ENCODE results near the gene LOXHD1. TPM values are rescaled to one million over a fixed set of nuclear protein-coding genes. Genes with fewer than 3 reads are reported as not detected.

Gene LOXHD1
- total and polyA plus RNA-seq, 4 experiments from 2014 or later, result not detected

DNA sequence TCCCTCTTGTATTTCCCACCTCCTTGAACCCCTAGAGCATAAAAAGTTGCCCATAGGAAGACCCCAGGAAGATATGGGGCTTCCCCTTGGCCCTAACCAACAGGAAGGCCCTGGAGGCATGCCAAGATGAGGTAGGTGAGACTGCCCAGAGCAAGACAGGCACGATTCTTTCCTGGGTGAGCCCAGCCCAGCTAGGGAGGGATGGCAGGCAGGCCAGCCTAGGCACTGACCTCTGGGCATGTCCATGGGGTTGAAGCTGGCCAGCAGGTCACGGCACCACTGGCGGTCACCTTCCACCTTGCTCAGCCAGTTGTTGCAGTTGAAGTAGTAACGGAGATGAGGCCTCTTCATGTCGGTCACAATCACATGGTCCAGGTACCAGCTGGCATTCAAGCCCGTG is 17.6 kb downstream of the LOXHD1 start:
- no peaks in the 10 kb centered on the region for H3K9me3 ChIP-seq (ENCODE audit: control insufficient read depth in 1 of 2, low read length in 2 of 2)
- DNase-seq, result no peak
- CTCF ChIA-PET (ENCODE audit: partially characterized antibody), result interaction anchor here (1.1 kb wide), 1 partner anchor 19 kb away, joined by 3 read pairs; no protein-coding TSS in a partner anchor
- no peak overlapping the region for H3K27ac Mint-ChIP-seq
- POLR2A ChIA-PET (ENCODE audit: partially characterized antibody), result no interaction called here
- H3K36me3 Mint-ChIP-seq, result no peaks in the 10 kb centered on the region
- no peaks in the 10 kb centered on the region for H3K27me3 ChIP-seq (ENCODE audit: insufficient read depth, low read length)
- H3K27ac ChIP-seq (ENCODE audit: low read depth, low read length), result no peak overlapping the region
- H3K27me3 Mint-ChIP-seq, result peaks cover 0 to 1% of the 10 kb centered on the region in 2 donors
- H3K4me3 ChIP-seq (ENCODE audit: low read length in 2 of 2), result no peak overlapping the region
- intact Hi-C loops (cut with micrococcal nuclease), result no loop called here
- no peaks in the 10 kb centered on the region for H3K36me3 ChIP-seq (ENCODE audit: insufficient read depth, low read length)
- H3K4me1 Mint-ChIP-seq, result no peaks in the 10 kb centered on the region
- no peak overlapping the region for H3K4me3 Mint-ChIP-seq
- no peaks in the 10 kb centered on the region for H3K4me1 ChIP-seq (ENCODE audit: insufficient read depth, low read length)
- no peaks in the 10 kb centered on the region for H3K9me3 Mint-ChIP-seq

- no peaks in the 10 kb centered on the region for H3K4me1 ChIP-seq (ENCODE audit: insufficient read depth, low read length)
- no peak overlapping the region for H3K27ac ChIP-seq (ENCODE audit: low read depth, low read length)
- H3K9me3 ChIP-seq (ENCODE audit: control insufficient read depth in 1 of 2, low read length in 2 of 2), result no peaks in the 10 kb centered on the region
- Mint-ChIP-seq H3K9me3 (peaks cover 0 to 2% (median 0%) of the 10 kb centered on the region in 8 donors), H3K4me1 (no peaks in the 10 kb centered on the region), H3K27ac (no peak overlapping the region), H3K27me3 (no peaks in the 10 kb centered on the region), H3K36me3 (no peaks in the 10 kb centered on the region), H3K4me3 (no peak overlapping the region)
- POLR2A ChIA-PET (ENCODE audit: partially characterized antibody), result no interaction called here
- H3K4me3 ChIP-seq (ENCODE audit: low read length in 2 of 2), result no peak overlapping the region
- CTCF ChIA-PET (ENCODE audit: partially characterized antibody), result no interaction called here
- intact Hi-C loops (cut with micrococcal nuclease), result no loop called here
- H3K27me3 ChIP-seq (ENCODE audit: insufficient read depth, low read length), result no peaks in the 10 kb centered on the region
- no peak for DNase-seq
- no peaks in the 10 kb centered on the region for H3K36me3 ChIP-seq (ENCODE audit: insufficient read depth, low read length)
Observed at GRCh38 chr18:46636040-46636630, 20.9 kb downstream of the LOXHD1 start.

DNA sequence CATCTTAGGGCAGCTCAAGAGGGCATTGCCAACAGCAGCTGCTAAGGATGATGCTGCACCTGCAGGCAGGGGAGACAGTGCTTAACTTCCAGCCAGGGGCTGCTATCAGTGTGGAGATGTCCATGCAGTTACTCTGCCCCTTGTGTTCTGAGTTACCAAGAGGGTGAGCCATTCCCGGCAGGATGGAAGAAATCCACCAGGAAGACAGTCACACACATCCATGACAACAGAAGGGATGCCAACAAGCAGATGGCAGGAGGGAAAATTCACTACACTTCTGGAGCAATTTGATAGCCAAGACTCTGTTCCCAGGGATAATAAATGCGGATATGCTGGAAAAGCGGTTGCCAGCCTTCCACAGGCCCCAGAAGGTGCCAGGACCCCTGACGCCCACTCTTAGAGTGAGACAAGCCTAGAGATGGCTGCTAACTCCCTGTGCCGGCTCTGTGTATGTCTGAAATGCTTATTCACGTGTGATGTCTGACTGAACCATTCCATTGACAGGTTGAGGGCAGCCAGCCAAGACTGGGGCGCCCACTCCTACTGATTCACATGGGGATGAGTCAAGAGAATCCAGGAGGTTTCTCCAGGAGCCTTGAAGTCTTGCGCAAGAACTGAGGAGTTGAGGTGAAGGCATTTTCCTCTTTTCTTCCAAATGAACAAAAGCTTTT is 24.5 kb downstream of the LOXHD1 start:
- H3K36me3 Mint-ChIP-seq, result no peaks in the 10 kb centered on the region
- ChIA-PET CTCF (ENCODE audit: partially characterized antibody) (no interaction called here), POLR2A (ENCODE audit: partially characterized antibody) (no interaction called here)
- peaks cover 0 to 2% (median 0%) of the 10 kb centered on the region in 8 donors for H3K9me3 Mint-ChIP-seq
- H3K27me3 Mint-ChIP-seq, result peaks cover 0 to 6% of the 10 kb centered on the region in 2 donors
- Histone ChIP-seq H3K27me3 (ENCODE audit: insufficient read depth, low read length) (no peaks in the 10 kb centered on the region), H3K27ac (ENCODE audit: low read depth, low read length) (no peak overlapping the region), H3K4me1 (ENCODE audit: insufficient read depth, low read length) (no peaks in the 10 kb centered on the region), H3K9me3 (ENCODE audit: control insufficient read depth in 1 of 2, low read length in 2 of 2) (no peaks in the 10 kb centered on the region), H3K4me3 (ENCODE audit: low read length in 2 of 2) (no peak overlapping the region), H3K36me3 (ENCODE audit: insufficient read depth, low read length) (no peaks in the 10 kb centered on the region)
- intact Hi-C loops (cut with micrococcal nuclease), result no loop called here
- DNase-seq, result no peak
- no peak overlapping the region for H3K27ac Mint-ChIP-seq
- H3K4me1 Mint-ChIP-seq, result no peaks in the 10 kb centered on the region
- no peak overlapping the region for H3K4me3 Mint-ChIP-seq

GRCh38 chr18:46630991-46631390 is 26.0 kb downstream of the LOXHD1 start:
- Mint-ChIP-seq H3K27me3 (peaks cover 0 to 7% of the 10 kb centered on the region in 2 donors), H3K27ac (no peak overlapping the region), H3K9me3 (peaks cover 0 to 2% (median 0%) of the 10 kb centered on the region in 8 donors), H3K4me3 (no peak overlapping the region), H3K4me1 (no peaks in the 10 kb centered on the region), H3K36me3 (no peaks in the 10 kb centered on the region)
- POLR2A ChIA-PET (ENCODE audit: partially characterized antibody), result no interaction called here
- Histone ChIP-seq H3K9me3 (ENCODE audit: control insufficient read depth in 1 of 2, low read length in 2 of 2) (no peaks in the 10 kb centered on the region), H3K36me3 (ENCODE audit: insufficient read depth, low read length) (no peaks in the 10 kb centered on the region), H3K4me1 (ENCODE audit: insufficient read depth, low read length) (no peaks in the 10 kb centered on the region), H3K4me3 (ENCODE audit: low read length in 2 of 2) (no peak overlapping the region), H3K27ac (ENCODE audit: low read depth, low read length) (no peak overlapping the region), H3K27me3 (ENCODE audit: insufficient read depth, low read length) (no peaks in the 10 kb centered on the region)
- no peak for DNase-seq
- intact Hi-C loops (cut with micrococcal nuclease), result no loop called here
- CTCF ChIA-PET (ENCODE audit: partially characterized antibody), result interaction anchor here (1.0 to 2.6 kb wide), 2 partner anchors 27 to 457 kb away, joined by 3 to 7 read pairs; a partner anchor contains a TSS

- Mint-ChIP-seq H3K9me3 (peaks cover 0 to 2% (median 0%) of the 10 kb centered on the region in 8 donors), H3K27me3 (peaks cover 1 to 7% of the 10 kb centered on the region in 2 donors), H3K36me3 (no peaks in the 10 kb centered on the region), H3K4me1 (no peaks in the 10 kb centered on the region), H3K4me3 (no peak overlapping the region), H3K27ac (no peak overlapping the region)
- H3K9me3 ChIP-seq (ENCODE audit: control insufficient read depth in 1 of 2, low read length in 2 of 2), result no peaks in the 10 kb centered on the region
- intact Hi-C loops (cut with micrococcal nuclease), result no loop called here
- ChIA-PET POLR2A (ENCODE audit: partially characterized antibody) (no interaction called here), CTCF (ENCODE audit: partially characterized antibody) (interaction anchor here (1.0 to 2.6 kb wide), 2 partner anchors 28 to 457 kb away, joined by 3 to 7 read pairs; a partner anchor contains a TSS)
- DNase-seq, result no peak
- no peaks in the 10 kb centered on the region for H3K27me3 ChIP-seq (ENCODE audit: insufficient read depth, low read length)
- H3K27ac ChIP-seq (ENCODE audit: low read depth, low read length), result no peak overlapping the region
- H3K4me1 ChIP-seq (ENCODE audit: insufficient read depth, low read length), result no peaks in the 10 kb centered on the region
- no peak overlapping the region for H3K4me3 ChIP-seq (ENCODE audit: low read length in 2 of 2)
- H3K36me3 ChIP-seq (ENCODE audit: insufficient read depth, low read length), result no peaks in the 10 kb centered on the region
Observed at GRCh38 chr18:46630160-46630559, 26.9 kb downstream of the LOXHD1 start.

DNA sequence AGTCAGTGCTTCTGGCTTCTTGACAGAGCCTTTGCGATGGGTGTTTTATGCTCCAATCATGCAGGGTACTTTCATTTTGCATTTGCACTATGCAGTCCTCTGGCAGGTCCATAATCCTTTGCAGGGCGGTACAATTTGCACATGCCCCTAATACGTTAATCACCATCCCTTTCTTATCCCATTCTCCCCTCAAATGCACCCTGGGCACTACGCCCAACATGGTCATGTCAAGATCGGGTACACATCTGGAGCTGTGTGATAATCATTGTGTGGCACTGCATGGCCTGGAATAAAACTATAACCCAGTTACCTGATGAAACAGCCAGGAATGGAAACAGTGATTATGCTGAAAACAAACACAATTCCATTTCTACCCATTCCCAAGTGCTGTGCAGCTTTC is 27.7 kb downstream of the LOXHD1 start:
- no peaks in the 10 kb centered on the region for H3K36me3 ChIP-seq (ENCODE audit: insufficient read depth, low read length)
- peaks cover 0 to 2% (median 0%) of the 10 kb centered on the region in 8 donors for H3K9me3 Mint-ChIP-seq
- H3K4me1 ChIP-seq (ENCODE audit: insufficient read depth, low read length), result peaks cover 1% of the 10 kb centered on the region
- H3K4me3 Mint-ChIP-seq, result no peak overlapping the region
- H3K36me3 Mint-ChIP-seq, result no peaks in the 10 kb centered on the region
- no peak overlapping the region for H3K27ac Mint-ChIP-seq
- intact Hi-C loops (cut with micrococcal nuclease), result no loop called here
- H3K27ac ChIP-seq (ENCODE audit: low read depth, low read length), result no peak overlapping the region
- ChIA-PET POLR2A (ENCODE audit: partially characterized antibody) (no interaction called here), CTCF (ENCODE audit: partially characterized antibody) (interaction anchor here (2.6 kb wide), 1 partner anchor 29 kb away, joined by 7 read pairs; no protein-coding TSS in a partner anchor)
- H3K27me3 ChIP-seq (ENCODE audit: insufficient read depth, low read length), result no peaks in the 10 kb centered on the region
- peaks cover 0 to 7% (median 4%) of the 10 kb centered on the region in 4 donors for H3K4me1 Mint-ChIP-seq
- H3K27me3 Mint-ChIP-seq, result peaks cover 1 to 7% of the 10 kb centered on the region in 2 donors
- H3K9me3 ChIP-seq (ENCODE audit: control insufficient read depth in 1 of 2, low read length in 2 of 2), result no peaks in the 10 kb centered on the region
- H3K4me3 ChIP-seq (ENCODE audit: low read length in 2 of 2), result no peak overlapping the region
- no peak for DNase-seq

GRCh38 chr18:46628206-46628605 is 28.8 kb downstream of the LOXHD1 start:
- CTCF ChIA-PET (ENCODE audit: partially characterized antibody), result no interaction called here

More at GRCh38 chr18:46628206-46628605, 28.8 kb downstream of the LOXHD1 start:
- H3K4me3 Mint-ChIP-seq, result no peak overlapping the region
- Histone ChIP-seq H3K9me3 (ENCODE audit: control insufficient read depth in 1 of 2, low read length in 2 of 2) (no peaks in the 10 kb centered on the region), H3K27me3 (ENCODE audit: insufficient read depth, low read length) (no peaks in the 10 kb centered on the region), H3K4me3 (ENCODE audit: low read length in 2 of 2) (no peak overlapping the region), H3K4me1 (ENCODE audit: insufficient read depth, low read length) (peaks cover 13% of the 10 kb centered on the region), H3K36me3 (ENCODE audit: insufficient read depth, low read length) (no peaks in the 10 kb centered on the region), H3K27ac (ENCODE audit: low read depth, low read length) (no peak overlapping the region)
- H3K9me3 Mint-ChIP-seq, result peaks cover 0 to 2% (median 0%) of the 10 kb centered on the region in 8 donors
- H3K4me1 Mint-ChIP-seq, result peaks cover 9 to 19% (median 14%) of the 10 kb centered on the region in 4 donors
- H3K27ac Mint-ChIP-seq, result no peak overlapping the region
- DNase-seq, result no peak
- peaks cover 1 to 7% of the 10 kb centered on the region in 2 donors for H3K27me3 Mint-ChIP-seq
- intact Hi-C loops (cut with micrococcal nuclease), result no loop called here
- POLR2A ChIA-PET (ENCODE audit: partially characterized antibody), result no interaction called here
- no peaks in the 10 kb centered on the region for H3K36me3 Mint-ChIP-seq

Data from CD4-positive, alpha-beta memory T cell (primary cell).